GM12878 (cell line): ENCODE results near the gene RRP15. TPM values are rescaled to one million over a fixed set of nuclear protein-coding genes. Genes with fewer than 3 reads are reported as not detected.

Source experiments
- ATAC-seq: fragments of 200-7000 bp; cut with Tn5 transposase; 3 replicates; pipeline ENCODE4 v1.9.1; 2020; ENCODE audit warnings: mild to moderate bottlenecking, moderate library complexity
- BruUV-seq: library from RNA; stranded (reverse); fragments of 400-500 nt; replicated peaks from 2 replicates; lab custom pipeline; 2021; lab: Mats Ljungman, UMichigan
- CTCF ChIA-PET: fragments of 300-600 bp; sonication (Branson Sonifier 250); formaldehyde crosslinking; extraction: SDS; loops from one replicate; lab custom pipeline; 2021; ENCODE audit warnings: inconsistent platforms; lab: Yijun Ruan, JAX
- POLR2A ChIA-PET: fragments of 350-600 bp; formaldehyde crosslinking; extraction: SDS; loops from one replicate; lab custom pipeline; 2021; ENCODE audit warnings: inconsistent platforms; lab: Charles Lee
- RAD21 ChIA-PET: fragments of 300-600 bp; sonication (Branson Sonifier 250); formaldehyde crosslinking; loops from one replicate; lab custom pipeline; 2023; ENCODE audit warnings: antibody characterized with exemption; ENCODE audit not compliant: unreplicated experiment; lab: Charles Lee
- SMC1A ChIA-PET: fragments of 300-600 bp; sonication (Branson Sonifier 250); formaldehyde crosslinking; loops from one replicate; lab custom pipeline; 2023; ENCODE audit not compliant: unreplicated experiment, uncharacterized antibody; lab: Charles Lee
- DNase-seq: peaks from one replicate; pipeline ENCODE4 v3.0.0-alpha.2; 2011; ENCODE audit warnings: low read depth, low spot score
- FAIRE-seq: peaks from 3 replicates; lab custom pipeline; 2011; peaks lifted over from hg19 to GRCh38; lab: Jason Lieb, UNC
- H2AFZ ChIP-seq: 2 replicates; pipeline ENCODE4 v1.6.0; 2011; ENCODE audit warnings: low read depth, low read length, control low read depth; ENCODE audit not compliant: control insufficient read depth
- H3K27ac ChIP-seq: 2 replicates; pipeline ENCODE4 v1.5.1; 2011; ENCODE audit warnings: control low read depth; ENCODE audit not compliant: control insufficient read depth, insufficient read depth
- H3K27me3 ChIP-seq, 2 experiments: replicated peaks in 1 of 2; 2 replicates each; pipeline versions ENCODE4 v1.6.0 to v1.6.1; 2011; ENCODE audit warnings: low read length in 1 of 2; ENCODE audit not compliant: control insufficient read depth in 2 of 2, insufficient read depth in 2 of 2
- H3K36me3 ChIP-seq, 2 experiments: 2 replicates each; pipeline ENCODE4 v1.5.1; 2011; ENCODE audit warnings: low read length in 1 of 2; ENCODE audit not compliant: control insufficient read depth in 2 of 2, insufficient read depth in 2 of 2
- H3K4me1 ChIP-seq: 2 replicates; pipeline ENCODE4 v1.6.1; 2011; ENCODE audit warnings: mild to moderate bottlenecking, low read length, moderate library complexity, mixed read lengths; ENCODE audit not compliant: control insufficient read depth, insufficient read depth
- H3K4me2 ChIP-seq: 2 replicates; pipeline ENCODE4 v1.6.0; 2011; ENCODE audit warnings: control low read depth; ENCODE audit not compliant: control insufficient read depth, insufficient read depth
- H3K4me3 ChIP-seq: fragments of 200-600 bp; sonication (generic); 2 replicates; pipeline ENCODE4 v1.5.1; 2016
- H3K79me2 ChIP-seq: 2 replicates; pipeline ENCODE4 v1.6.0; 2011; ENCODE audit warnings: low read length; ENCODE audit not compliant: control insufficient read depth, insufficient read depth
- H3K9ac ChIP-seq: 2 replicates; pipeline ENCODE4 v1.8.0; 2011; ENCODE audit warnings: low read length, control low read depth, mixed read lengths; ENCODE audit not compliant: control insufficient read depth, insufficient read depth
- H3K9me3 ChIP-seq: replicated peaks from 3 replicates; pipeline ENCODE4 v1.5.1; 2011; ENCODE audit warnings: mild to moderate bottlenecking, low read length; ENCODE audit not compliant: control insufficient read depth, insufficient read depth
- H4K20me1 ChIP-seq: 2 replicates; pipeline ENCODE4 v1.6.0; 2011; ENCODE audit not compliant: control insufficient read depth, insufficient read depth
- ATF7 ChIP-seq: fragments of 450-650 bp; IDR thresholded peaks from 2 replicates; pipeline ENCODE4 v1.6.1; 2016; ENCODE audit warnings: low read depth, mild to moderate bottlenecking
- BCLAF1 ChIP-seq: fragments of 450-650 bp; IDR thresholded peaks from 2 replicates; pipeline ENCODE4 v1.6.1; 2017; ENCODE audit warnings: antibody characterized with exemption, mild to moderate bottlenecking, moderate library complexity
- IRF3 ChIP-seq: fragments of 450-650 bp; IDR thresholded peaks from 2 replicates; pipeline ENCODE4 v1.6.1; 2014; ENCODE audit warnings: mild to moderate bottlenecking
- PAX8 ChIP-seq: fragments of 450-650 bp; IDR thresholded peaks from 2 replicates; pipeline ENCODE4 v1.6.1; 2017; ENCODE audit warnings: mild to moderate bottlenecking, moderate library complexity
- PML ChIP-seq: IDR thresholded peaks from 2 replicates; pipeline ENCODE4 v1.6.1; 2012; ENCODE audit warnings: low read length, inconsistent platforms
- WRNIP1 ChIP-seq: IDR thresholded peaks from 2 replicates; pipeline ENCODE4 v1.6.1; 2011; ENCODE audit warnings: low read depth, low read length, improper control_type of control experiment, borderline replicate concordance
- WGBS: methylation state at CpG from one replicate; pipeline ENCODE4 v1.1.6; 2016; ENCODE audit warnings: low lambda C conversion rate; ENCODE audit not compliant: insufficient replicate concordance, insufficient coverage; ENCODE audit errors: missing lambda C conversion rate; 5-methylcytosine and 5-hydroxymethylcytosine counted together
- in situ Hi-C: fragments of 300-500 bp; cut with MboI; formaldehyde crosslinking; loops from 9 replicates; pipeline ENCODE4 v1.14.3; 2018; ENCODE audit warnings: mixed read lengths
- intact Hi-C: fragments of 100-400 bp; cut with micrococcal nuclease; formaldehyde crosslinking; loops from one replicate; pipeline ENCODE4 v1.14.2; 2022; ENCODE audit not compliant: unreplicated experiment
- polyA plus RNA-seq, 11 experiments: library from polyadenylated mRNA; depleted of rRNA in 4 of 11; unstranded in 6 of 11; stranded (reverse) in 5 of 11; fragments of >200 nt; fragmentation: Nextera tagmentation in 4 of 11; fragmentation: Illumina TruSeq in 1 of 11; extraction: Ambion mirVana in 4 of 11; extraction: Trizol in 1 of 11; gene quantifications; 1 replicate in 1 of 11; 2 replicates in 10 of 11; pipeline versions ENCODE4 v1.2.1 to v1.2.3, GENCODE V29; 2011 to 2016; ENCODE audit warnings: inconsistent platforms in 2 of 11, missing spikeins in 2 of 11, low read depth in 1 of 11
- total RNA-seq, 4 experiments: library from RNA; depleted of rRNA in 3 of 4; stranded (reverse); fragments of >200 nt in 3 of 4; fragmentation: Illumina TruSeq in 1 of 4; extraction: Trizol in 1 of 4; gene quantifications; 2 replicates each; pipeline versions ENCODE4 v1.2.1 to v1.2.3, GENCODE V29; 2013 to 2021
- TF ChIP-seq, protein P1 (sequence below): IDR thresholded peaks from 2 replicates; pipeline ENCODE4 v1.6.1; 2012; ENCODE audit warnings: mild to moderate bottlenecking, low read depth, low read length

Gene RRP15
- total and polyA plus RNA-seq, 10 of the 15 experiments (the other 5 are each of a cell fraction or from before 2014, with no cell fraction given) = 5.6 to 37.8 (median 19.1) TPM

- ATAC-seq (no peak), FAIRE-seq (no peak), DNase-seq (no peak)
- Histone ChIP-seq H3K27me3 (no peaks in the 10 kb centered on the region), H2AFZ (no peak overlapping the region), H3K9ac (no peak overlapping the region), H3K4me1 (no peaks in the 10 kb centered on the region), H3K79me2 (no peaks in the 10 kb centered on the region), H3K4me2 (no peak overlapping the region), H4K20me1 (no peaks in the 10 kb centered on the region), H3K9me3 (no peaks in the 10 kb centered on the region), H3K4me3 (no peak overlapping the region), H3K36me3 (no peaks in the 10 kb centered on the region), H3K27ac (no peak overlapping the region)
- TF ChIP-seq PAX8 = no peak
- TF ChIP-seq IRF3 = no peak
- TF ChIP-seq BCLAF1 = no peak
- TF ChIP-seq, protein P1, sequence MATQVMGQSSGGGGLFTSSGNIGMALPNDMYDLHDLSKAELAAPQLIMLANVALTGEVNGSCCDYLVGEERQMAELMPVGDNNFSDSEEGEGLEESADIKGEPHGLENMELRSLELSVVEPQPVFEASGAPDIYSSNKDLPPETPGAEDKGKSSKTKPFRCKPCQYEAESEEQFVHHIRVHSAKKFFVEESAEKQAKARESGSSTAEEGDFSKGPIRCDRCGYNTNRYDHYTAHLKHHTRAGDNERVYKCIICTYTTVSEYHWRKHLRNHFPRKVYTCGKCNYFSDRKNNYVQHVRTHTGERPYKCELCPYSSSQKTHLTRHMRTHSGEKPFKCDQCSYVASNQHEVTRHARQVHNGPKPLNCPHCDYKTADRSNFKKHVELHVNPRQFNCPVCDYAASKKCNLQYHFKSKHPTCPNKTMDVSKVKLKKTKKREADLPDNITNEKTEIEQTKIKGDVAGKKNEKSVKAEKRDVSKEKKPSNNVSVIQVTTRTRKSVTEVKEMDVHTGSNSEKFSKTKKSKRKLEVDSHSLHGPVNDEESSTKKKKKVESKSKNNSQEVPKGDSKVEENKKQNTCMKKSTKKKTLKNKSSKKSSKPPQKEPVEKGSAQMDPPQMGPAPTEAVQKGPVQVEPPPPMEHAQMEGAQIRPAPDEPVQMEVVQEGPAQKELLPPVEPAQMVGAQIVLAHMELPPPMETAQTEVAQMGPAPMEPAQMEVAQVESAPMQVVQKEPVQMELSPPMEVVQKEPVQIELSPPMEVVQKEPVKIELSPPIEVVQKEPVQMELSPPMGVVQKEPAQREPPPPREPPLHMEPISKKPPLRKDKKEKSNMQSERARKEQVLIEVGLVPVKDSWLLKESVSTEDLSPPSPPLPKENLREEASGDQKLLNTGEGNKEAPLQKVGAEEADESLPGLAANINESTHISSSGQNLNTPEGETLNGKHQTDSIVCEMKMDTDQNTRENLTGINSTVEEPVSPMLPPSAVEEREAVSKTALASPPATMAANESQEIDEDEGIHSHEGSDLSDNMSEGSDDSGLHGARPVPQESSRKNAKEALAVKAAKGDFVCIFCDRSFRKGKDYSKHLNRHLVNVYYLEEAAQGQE = peak; percentile 55; the same call in 1 of the 2 replicates
- TF ChIP-seq PML = no peak
- no peak for TF ChIP-seq WRNIP1
- TF ChIP-seq ATF7 = no peak
- RAD21 ChIA-PET = no interaction called here
- in situ Hi-C loops = no loop called here
- BruUV-seq = no TSS peak
- SMC1A ChIA-PET = no interaction called here
- CTCF ChIA-PET = no interaction called here
- WGBS = 3% methylated on average over 2 of the region's 2 CpGs
- POLR2A ChIA-PET = no interaction called here
- intact Hi-C loops = no loop called here
Observed at GRCh38 chr1:218262259-218262658, 22.8 kb upstream of the RRP15 start.
